ENCODE data around the gene ADGRV1.

The ADGRV1 gene

DNA sequence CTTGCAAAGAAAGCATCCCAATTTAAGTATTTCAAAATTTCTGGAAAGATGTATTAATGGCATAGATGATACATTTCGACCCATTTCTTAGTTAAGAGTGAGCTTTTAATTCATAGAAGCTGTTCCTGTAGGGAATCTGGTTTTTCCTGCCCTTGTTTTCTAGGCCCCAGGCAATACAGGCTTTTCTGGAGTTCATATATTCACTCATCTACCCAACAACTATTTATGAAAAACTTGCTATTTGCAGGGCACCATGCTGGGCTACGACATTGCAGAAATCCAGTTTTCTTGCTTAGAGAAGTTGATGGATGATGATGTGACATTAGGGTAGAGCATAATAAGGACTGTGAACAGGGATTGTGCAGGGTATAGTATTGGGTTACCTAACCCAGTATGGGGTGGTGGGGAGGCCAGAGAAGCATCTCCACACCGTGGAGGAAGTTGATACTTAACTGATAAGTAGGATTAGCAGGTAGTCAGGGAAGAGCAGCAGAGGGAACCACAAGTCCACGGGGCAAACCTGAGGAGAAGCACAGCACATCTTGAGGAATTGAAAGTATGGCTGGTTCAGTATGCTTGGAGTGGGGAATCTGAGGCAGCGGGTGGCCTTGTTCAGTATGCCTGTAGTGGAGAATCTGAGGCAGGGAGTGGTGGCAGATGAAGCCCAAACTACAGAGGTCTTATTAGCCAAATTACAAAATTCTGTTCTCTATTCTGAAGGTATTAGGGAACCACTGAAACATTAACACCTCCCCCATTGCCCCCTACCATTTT lies 577.1 kb downstream of the ADGRV1 start:
- TF ChIP-seq GATA3 (IDR thresholded peaks at IDR 0.05; ENCODE audit: low read depth, low read length) (no peak), GATA2 (IDR thresholded peaks at IDR 0.05; ENCODE audit: low read depth, low read length) (no peak)

DNA sequence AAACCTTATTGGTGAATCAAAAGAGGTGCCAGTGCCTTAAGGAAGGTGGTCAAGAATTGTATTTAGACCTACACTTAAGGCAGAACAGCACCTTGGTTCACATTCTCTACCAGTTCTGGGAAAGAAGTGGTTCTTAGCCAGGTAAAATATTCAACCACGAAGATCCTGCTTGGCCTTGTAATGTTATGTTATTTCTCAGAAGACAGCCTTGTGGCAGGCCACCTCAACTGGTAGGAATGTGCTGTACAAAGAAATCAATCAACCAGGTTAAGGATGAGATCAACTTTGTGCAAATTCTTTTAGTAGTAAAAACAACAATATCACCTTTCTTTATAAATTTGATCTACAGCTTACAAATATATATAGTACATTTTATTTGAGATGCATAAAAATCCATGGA lies 577.7 kb downstream of the ADGRV1 start:
- TF ChIP-seq GATA2 (IDR thresholded peaks at IDR 0.05; ENCODE audit: low read depth, low read length) (no peak), GATA3 (IDR thresholded peaks at IDR 0.05; ENCODE audit: low read depth, low read length) (no peak)

DNA sequence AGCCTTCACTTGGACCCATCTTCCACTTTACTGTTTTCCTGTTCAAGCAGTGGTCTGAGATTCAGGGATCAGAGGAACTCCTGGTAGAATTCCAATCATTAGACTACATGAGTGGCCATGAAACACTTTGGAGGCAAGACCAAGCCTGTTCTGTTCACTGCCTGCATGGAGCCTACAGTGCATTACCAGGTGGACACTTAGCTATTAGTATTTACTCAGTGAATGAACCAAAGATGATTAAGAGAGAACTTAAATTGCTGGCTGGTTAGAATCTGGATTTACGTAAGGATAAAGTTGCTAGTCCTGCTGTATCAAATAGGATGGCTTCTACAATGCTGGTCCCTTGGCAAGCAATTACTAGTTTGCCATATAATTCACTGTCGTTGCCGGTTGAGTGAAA lies 579.0 kb downstream of the ADGRV1 start:
- no peak for TF ChIP-seq GATA2 (IDR thresholded peaks at IDR 0.05; ENCODE audit: low read depth, low read length)
- TF ChIP-seq GATA3 (IDR thresholded peaks at IDR 0.05; ENCODE audit: low read depth, low read length) = no peak

DNA sequence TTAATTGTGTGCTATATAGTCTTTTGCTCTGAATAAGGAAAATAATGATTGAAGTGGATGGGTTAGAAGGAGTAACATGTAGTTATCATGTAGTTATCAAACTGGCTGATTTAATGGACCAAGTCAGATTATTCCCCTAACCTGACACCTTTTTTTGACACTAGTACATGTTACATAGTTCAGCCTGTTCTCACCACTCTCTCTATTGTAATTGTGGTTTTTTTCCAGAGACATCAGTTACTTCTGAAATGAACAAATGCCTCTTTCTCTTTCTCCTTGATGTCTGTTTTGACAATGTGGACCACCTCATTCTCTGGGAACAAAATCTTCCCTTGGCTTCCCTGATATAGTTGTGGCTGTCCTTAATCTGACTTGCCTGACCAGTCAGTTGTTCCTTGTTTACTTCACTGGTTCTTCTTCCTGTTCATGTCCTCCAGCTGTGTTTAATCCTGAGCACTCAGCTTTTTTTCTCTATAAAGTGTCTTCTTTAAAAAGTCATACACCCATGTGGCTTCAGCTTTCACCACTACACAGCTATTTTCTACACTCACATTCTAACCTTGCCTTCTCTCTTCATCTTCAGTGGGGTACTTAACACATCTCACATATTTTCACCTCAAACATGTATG lies 581.1 kb downstream of the ADGRV1 start:
- no peak for TF ChIP-seq GATA3 (IDR thresholded peaks at IDR 0.05; ENCODE audit: low read depth, low read length)
- TF ChIP-seq GATA2 (IDR thresholded peaks at IDR 0.05; ENCODE audit: low read depth, low read length) = no peak

DNA sequence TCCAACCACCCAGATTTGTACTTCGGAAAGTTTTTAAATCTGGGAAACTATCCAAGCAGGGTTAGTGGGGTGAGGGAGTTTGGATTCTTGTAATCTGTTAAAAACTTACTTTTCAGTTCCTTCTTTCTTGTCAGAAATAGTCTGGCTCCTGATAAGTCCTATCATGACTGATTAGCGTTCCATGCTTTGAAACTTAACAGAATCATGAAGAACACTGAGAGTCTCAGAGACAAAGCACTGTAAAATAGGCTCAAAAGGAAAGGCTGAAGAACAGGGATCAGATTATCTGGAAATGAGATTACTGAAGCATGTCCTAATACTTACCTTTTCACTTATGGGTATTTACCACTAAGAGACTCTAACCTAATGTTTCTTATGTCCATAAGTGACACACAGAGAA lies 582.1 kb downstream of the ADGRV1 start:
- TF ChIP-seq GATA3 (IDR thresholded peaks at IDR 0.05; ENCODE audit: low read depth, low read length) (no peak), GATA2 (IDR thresholded peaks at IDR 0.05; ENCODE audit: low read depth, low read length) (no peak)

DNA sequence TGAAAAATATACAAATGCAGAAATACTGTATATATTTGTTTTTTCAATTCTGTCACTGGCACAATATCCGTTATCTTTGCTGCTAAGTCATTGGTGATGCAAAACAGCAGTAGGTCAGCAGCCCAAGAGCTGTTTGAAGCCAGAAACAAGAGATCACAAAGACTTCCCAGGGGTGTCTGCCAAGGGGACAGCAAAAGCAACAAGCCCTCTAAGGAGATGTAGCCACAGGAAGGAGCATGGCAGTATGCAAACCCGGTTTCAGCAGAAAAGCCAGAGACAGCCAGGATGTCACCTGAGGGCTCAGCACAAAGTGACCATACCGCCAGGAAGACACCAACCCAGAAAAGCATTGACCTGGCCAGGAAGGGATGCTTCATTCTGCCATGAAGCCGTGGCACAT lies 583.0 kb downstream of the ADGRV1 start:
- no peak for TF ChIP-seq GATA2 (IDR thresholded peaks at IDR 0.05; ENCODE audit: low read depth, low read length)
- TF ChIP-seq GATA3 (IDR thresholded peaks at IDR 0.05; ENCODE audit: low read depth, low read length) = no peak

DNA sequence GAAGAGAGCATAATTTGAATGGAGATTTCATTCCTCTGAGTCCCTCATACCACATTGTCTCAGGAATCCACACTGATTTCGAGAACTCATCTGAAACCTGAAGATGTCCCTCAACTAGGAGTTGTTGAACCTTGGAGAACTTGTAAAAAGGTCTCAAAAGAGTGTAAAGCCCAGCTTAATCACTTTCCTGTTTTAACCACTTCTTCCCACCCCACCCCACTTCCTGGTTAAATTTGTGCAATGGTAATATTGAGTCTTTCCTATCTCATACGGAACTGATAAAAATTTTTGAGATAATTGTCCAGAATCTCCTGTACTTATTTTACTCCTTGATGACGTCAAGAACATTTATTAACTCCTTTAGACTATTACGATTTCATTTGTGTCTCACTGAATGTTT lies 583.8 kb downstream of the ADGRV1 start:
- TF ChIP-seq GATA3 (IDR thresholded peaks at IDR 0.05; ENCODE audit: low read depth, low read length) = no peak
- no peak for TF ChIP-seq GATA2 (IDR thresholded peaks at IDR 0.05; ENCODE audit: low read depth, low read length)

DNA sequence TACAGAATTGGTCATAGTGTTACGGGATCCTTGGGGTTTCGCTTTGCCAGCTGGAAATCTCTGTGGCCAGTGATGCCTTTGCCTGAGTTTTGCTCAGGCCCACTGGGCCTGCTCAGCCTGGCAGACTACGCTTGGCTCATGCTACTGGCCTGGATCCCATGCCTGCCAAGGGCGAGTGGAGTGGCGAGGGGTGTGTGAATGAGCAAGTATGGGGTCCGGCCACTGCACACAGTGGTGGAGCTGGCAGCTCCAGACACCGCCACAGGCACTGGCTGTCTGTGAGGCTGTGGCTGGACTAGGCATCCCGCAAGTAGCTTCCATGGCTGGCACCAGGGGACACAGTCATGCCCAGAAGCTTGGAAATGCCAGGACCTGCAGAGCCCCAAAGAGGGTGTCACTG lies 584.2 kb downstream of the ADGRV1 start:
- no peak for TF ChIP-seq GATA2 (IDR thresholded peaks at IDR 0.05; ENCODE audit: low read depth, low read length)
- TF ChIP-seq GATA3 (IDR thresholded peaks at IDR 0.05; ENCODE audit: low read depth, low read length) = no peak

DNA sequence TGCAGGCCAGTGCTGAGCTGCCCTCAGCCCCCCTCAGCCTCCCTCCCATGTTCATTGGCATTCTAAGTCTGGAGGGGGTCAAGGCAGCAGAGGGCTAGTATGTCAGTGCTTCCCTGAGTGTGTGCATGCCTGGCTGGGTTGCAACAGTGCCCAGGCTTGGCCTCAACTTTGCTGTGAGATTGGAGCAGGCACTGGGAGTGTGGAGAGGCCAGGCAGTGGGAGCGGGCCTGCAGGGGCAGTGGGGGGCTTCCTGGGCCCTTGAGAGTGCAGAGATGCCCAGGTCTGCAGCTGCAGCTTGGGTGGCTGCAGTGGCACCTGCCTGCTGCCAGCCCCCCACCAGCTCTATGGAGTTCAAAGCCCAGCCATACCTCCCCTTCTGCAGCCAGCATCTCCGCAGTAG lies 585.2 kb downstream of the ADGRV1 start:
- TF ChIP-seq GATA2 (IDR thresholded peaks at IDR 0.05; ENCODE audit: low read depth, low read length) (no peak), GATA3 (IDR thresholded peaks at IDR 0.05; ENCODE audit: low read depth, low read length) (no peak)

DNA sequence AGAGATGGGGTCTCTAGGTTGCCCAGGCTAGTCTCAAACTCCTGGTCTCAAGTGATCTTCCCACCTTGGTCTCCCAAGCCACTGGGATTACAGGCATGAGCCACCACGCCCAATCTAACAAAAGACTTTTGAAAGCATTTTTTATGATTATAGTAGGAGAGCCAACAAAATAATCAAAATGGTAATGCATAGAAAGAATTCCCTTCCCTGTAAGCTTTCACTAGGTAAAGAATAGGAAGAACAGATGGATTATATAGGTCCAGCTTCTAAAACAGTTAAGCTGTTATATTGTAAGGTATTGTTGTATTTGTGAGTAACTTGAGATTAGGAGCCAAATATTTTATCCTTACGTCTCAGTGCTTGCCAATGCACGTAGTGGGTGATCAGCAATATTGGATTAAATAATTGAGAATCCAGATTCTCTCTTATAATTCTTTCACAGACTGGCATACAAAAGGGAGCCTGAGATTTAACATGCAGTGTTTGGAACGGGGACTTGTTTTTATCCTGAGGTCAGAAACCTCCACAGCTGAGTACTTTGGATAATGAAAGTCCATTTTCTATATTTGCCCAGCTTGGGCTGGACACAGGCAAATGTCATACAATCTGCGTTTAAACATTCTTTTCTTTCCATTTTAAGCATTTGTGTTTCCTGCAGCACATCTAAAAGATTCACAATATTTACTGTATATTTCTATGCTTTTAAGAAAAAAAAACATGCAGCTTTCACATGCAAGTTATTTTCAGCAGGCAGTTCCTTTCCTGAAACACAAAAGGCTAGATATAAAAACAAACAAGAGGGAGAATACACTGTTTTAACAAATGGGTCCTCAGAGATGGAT lies 586.1 kb downstream of the ADGRV1 start:
- no peak for TF ChIP-seq GATA2 (IDR thresholded peaks at IDR 0.05; ENCODE audit: low read depth, low read length)
- TF ChIP-seq GATA3 (IDR thresholded peaks at IDR 0.05; ENCODE audit: low read depth, low read length) = no peak

DNA sequence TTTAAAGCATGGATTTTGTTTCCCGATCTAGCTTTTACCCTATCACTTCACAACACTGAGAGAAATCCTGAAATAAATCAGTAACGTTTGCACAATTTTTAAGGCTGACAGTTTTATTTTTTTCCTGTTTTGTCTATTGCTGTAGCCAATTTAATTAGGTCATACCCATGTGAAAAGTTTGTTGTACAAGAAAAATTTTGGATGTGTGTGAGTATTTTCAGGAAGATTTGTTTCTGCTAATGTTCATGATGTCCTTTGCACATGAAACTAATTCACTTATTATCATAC lies 586.7 kb downstream of the ADGRV1 start:
- TF ChIP-seq GATA3 (IDR thresholded peaks at IDR 0.05; ENCODE audit: low read depth, low read length) (no peak), GATA2 (IDR thresholded peaks at IDR 0.05; ENCODE audit: low read depth, low read length) (no peak)

DNA sequence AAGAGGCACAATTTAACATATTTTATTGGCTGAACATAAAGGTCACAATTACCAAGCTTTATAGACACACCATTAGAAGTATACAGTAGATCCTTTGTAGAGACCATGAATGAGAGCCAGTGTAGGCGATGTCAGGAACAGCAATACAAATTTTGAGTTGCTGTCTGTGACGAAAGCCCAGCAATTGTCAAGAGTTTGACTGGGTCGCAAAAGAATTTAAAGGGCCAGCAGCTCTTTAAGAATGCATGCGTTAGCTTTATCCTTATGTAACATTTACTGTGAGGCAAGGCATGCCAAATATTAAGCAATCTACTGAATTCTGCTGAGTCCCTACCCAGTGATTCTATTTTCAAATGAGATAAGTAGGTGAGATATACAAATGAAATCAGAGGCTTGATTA lies 587.6 kb downstream of the ADGRV1 start:
- TF ChIP-seq GATA3 (IDR thresholded peaks at IDR 0.05; ENCODE audit: low read depth, low read length) (no peak), GATA2 (IDR thresholded peaks at IDR 0.05; ENCODE audit: low read depth, low read length) (no peak)

DNA sequence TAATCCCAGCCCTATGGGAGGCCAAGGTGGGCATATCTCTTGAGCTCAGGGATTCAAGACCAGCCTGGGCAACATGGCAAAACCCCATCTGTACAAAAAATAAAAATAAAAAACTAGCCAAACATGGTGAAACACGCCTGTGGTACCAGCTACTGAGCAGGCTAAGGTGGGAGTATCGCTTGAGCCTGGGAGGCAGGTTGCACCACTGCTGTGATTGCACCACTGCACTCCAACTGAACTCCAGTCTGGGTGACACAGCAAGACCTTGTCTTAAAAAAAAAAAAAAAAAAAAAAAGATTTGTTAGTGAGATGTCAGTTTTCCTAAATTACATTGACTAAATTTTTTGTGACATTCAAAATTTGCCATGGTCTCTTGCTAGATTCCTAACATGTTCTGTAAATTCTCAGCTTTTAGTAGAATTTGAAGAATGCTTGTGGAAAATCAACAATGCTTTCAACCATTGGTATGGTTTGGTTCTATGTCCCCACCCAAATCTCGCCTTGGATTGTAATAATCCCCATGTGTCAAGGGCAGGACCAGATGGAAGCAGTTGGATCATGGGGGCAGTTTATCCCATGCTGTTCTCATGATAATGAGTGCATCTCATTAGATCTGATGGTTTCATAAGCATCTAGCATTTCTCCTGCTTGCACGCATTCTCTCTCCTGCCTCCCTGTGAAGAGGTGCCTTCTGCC lies 588.5 kb downstream of the ADGRV1 start:
- TF ChIP-seq GATA2 (IDR thresholded peaks at IDR 0.05; ENCODE audit: low read depth, low read length) (no peak), GATA3 (IDR thresholded peaks at IDR 0.05; ENCODE audit: low read depth, low read length) (no peak)

DNA sequence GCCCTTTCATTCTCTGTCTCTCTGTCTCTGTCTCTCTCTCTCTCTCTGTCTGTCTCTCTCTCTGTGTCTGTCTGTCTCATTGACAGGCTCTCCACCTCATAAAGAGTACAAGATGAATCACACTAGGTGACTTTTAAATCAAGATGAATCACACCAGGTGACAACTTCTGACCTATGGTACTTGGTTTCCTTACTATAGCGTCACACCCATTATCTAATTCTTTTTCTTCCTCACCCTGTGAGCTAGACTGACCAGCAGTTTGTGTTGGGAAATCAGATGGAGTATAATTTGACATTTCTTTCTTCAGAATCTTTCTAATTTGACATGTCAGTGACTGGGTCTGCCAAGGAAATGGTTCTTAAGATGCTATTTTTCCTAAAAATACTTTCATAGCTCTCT lies 591.6 kb downstream of the ADGRV1 start:
- TF ChIP-seq GATA3 (IDR thresholded peaks at IDR 0.05; ENCODE audit: low read depth, low read length) (no peak), GATA2 (IDR thresholded peaks at IDR 0.05; ENCODE audit: low read depth, low read length) (no peak)
